ENCODE data around the gene CUL4A. TPM values are rescaled to one million over a fixed set of nuclear protein-coding genes. Genes with fewer than 3 reads are reported as not detected.

The CUL4A gene
- polyA plus RNA-seq, 6 donors from 2014 or later, result 28.9 to 43.7 (median 36.8) TPM

DNA sequence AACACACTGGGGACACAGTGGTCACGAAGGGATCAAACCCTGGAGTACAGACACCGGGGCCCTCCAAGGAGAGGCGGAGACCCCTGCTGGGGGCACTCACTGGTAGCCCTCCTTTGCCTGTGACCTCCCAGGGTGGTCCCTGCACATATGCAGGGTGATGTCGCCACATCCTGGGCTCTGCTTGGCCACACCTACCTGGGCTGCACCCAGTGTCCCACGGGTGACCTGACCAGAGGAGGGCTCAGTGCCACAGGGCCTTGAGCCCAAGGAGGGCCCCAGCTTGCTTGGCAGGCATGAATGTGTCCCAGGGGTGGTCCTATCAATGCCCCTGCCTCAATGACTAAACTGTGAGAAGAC lies 5.1 kb upstream of the CUL4A start:
- ATAC-seq (ENCODE audit: low read depth in 2 of 2) (no peak), DNase-seq (no peak)
- peak overlapping the region in 1 of 6 donors; percentile 74 for H3K27ac Mint-ChIP-seq
- H3K9me3 Mint-ChIP-seq, result no peaks in the 10 kb centered on the region
- H3K27me3 Mint-ChIP-seq, result no peaks in the 10 kb centered on the region
- H3K4me3 Mint-ChIP-seq, result no peak overlapping the region
- H3K4me1 Mint-ChIP-seq, result peaks cover 35 to 49% (median 44%) of the 10 kb centered on the region in 3 donors
- peaks cover 0 to 8% of the 10 kb centered on the region in 2 donors for H3K36me3 Mint-ChIP-seq

GRCh38 chr13:113205428-113205931 lies 3.9 kb upstream of the CUL4A start:
- no peaks in the 10 kb centered on the region for H3K9me3 Mint-ChIP-seq
- H3K4me3 Mint-ChIP-seq, result peak overlapping the region in 4 of 8 donors; percentile 6 to 91 (median 7)
- no peak for DNase-seq
- no peaks in the 10 kb centered on the region for H3K27me3 Mint-ChIP-seq
- H3K36me3 Mint-ChIP-seq, result peaks cover 0 to 3% of the 10 kb centered on the region in 2 donors
- H3K4me1 Mint-ChIP-seq, result peaks cover 39 to 50% (median 44%) of the 10 kb centered on the region in 3 donors
- ATAC-seq (ENCODE audit: low read depth in 2 of 2), result no peak
- H3K27ac Mint-ChIP-seq, result peak overlapping the region in 2 of 6 donors; percentile 8 to 20

GRCh38 chr13:113207460-113207859 lies 2.0 kb upstream of the CUL4A start:
- no peaks in the 10 kb centered on the region for H3K27me3 Mint-ChIP-seq
- peak overlapping the region; percentile 78 to 94 (median 90) for H3K4me3 Mint-ChIP-seq
- H3K9me3 Mint-ChIP-seq, result no peaks in the 10 kb centered on the region
- H3K4me1 Mint-ChIP-seq, result peaks cover 43 to 64% (median 46%) of the 10 kb centered on the region in 3 donors
- no peak for ATAC-seq (ENCODE audit: low read depth in 2 of 2)
- H3K36me3 Mint-ChIP-seq, result peaks cover 0 to 3% of the 10 kb centered on the region in 2 donors
- no peak for DNase-seq
- peak overlapping the region; percentile 8 to 95 (median 86) for H3K27ac Mint-ChIP-seq

- peaks cover 38 to 64% (median 41%) of the 10 kb centered on the region in 3 donors for H3K4me1 Mint-ChIP-seq
- H3K9me3 Mint-ChIP-seq, result no peaks in the 10 kb centered on the region
- H3K27me3 Mint-ChIP-seq, result no peaks in the 10 kb centered on the region
- peaks cover 0 to 3% of the 10 kb centered on the region in 2 donors for H3K36me3 Mint-ChIP-seq
- H3K4me3 Mint-ChIP-seq, result peak overlapping the region; percentile 78 to 94 (median 90)
- ATAC-seq (ENCODE audit: low read depth in 2 of 2), result peak; percentile 3 to 7
- DNase-seq, result no peak
- H3K27ac Mint-ChIP-seq, result peak overlapping the region; percentile 8 to 96 (median 90)
Observed at GRCh38 chr13:113207890-113208420, 1.5 kb upstream of the CUL4A start.

GRCh38 chr13:113208421-113209335 lies 735 bp upstream of the CUL4A start, which contains the start of gene PCID2:
Gene PCID2 (minus strand): TSS chr13:113208669. CDS start chr13:113208634, 35 bp downstream.
- peak within 1 kb of the TSS; percentile 51 to 96 (median 90) for H3K27ac Mint-ChIP-seq
- peak within 1 kb of the TSS; percentile 78 to 94 (median 90) for H3K4me3 Mint-ChIP-seq
- DNase-seq (peak; percentile 91), ATAC-seq (ENCODE audit: low read depth in 2 of 2) (peak; percentile 67 to 75)
- H3K27me3 Mint-ChIP-seq, result no peaks in the 10 kb centered on the region
- no peaks in the 10 kb centered on the region for H3K9me3 Mint-ChIP-seq
- H3K36me3 Mint-ChIP-seq, result peaks cover 0 to 3% of the 10 kb centered on the region in 2 donors
- peaks cover 37 to 61% (median 46%) of the 10 kb centered on the region in 3 donors for H3K4me1 Mint-ChIP-seq

GRCh38 chr13:113209759-113210421 lies 477 bp downstream of the CUL4A start:
- Mint-ChIP-seq H3K27ac (peak overlapping the region; percentile 47 to 94 (median 89)), H3K4me1 (peaks cover 40 to 55% (median 45%) of the 10 kb centered on the region in 3 donors), H3K36me3 (peaks cover 0 to 3% of the 10 kb centered on the region in 2 donors), H3K4me3 (peak overlapping the region; percentile 67 to 92 (median 78)), H3K9me3 (no peaks in the 10 kb centered on the region), H3K27me3 (no peaks in the 10 kb centered on the region)
- ATAC-seq (ENCODE audit: low read depth in 2 of 2), result peak; percentile 62 to 67
- peak; percentile 75 for DNase-seq

GRCh38 chr13:113210833-113211232 lies 1.4 kb downstream of the CUL4A start:
- H3K27me3 Mint-ChIP-seq, result no peaks in the 10 kb centered on the region
- peak overlapping the region in 4 of 6 donors; percentile 40 to 79 (median 46) for H3K27ac Mint-ChIP-seq
- peaks cover 31 to 46% (median 35%) of the 10 kb centered on the region in 3 donors for H3K4me1 Mint-ChIP-seq

DNA sequence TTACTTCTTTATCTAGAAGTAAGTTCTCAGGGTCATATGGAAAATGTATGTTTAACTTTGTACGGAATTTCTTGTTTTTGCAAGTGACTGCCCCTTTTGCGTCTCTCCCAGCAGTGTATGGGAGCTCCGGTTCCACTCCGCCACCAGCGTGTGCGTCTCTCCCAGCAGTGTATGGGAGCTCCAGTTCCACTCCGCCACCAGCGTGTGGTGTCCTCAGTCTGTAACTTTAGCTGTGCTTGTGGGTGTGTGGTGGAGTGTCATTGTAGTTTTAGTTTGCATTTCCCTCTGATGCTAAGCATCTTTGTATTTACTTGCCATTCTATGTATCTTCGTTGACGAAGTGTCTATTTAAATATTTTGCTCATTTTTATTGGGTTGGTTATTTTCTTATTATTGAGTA lies 2.4 kb downstream of the CUL4A start:
- Mint-ChIP-seq H3K27me3 (no peaks in the 10 kb centered on the region), H3K27ac (peak overlapping the region in 3 of 6 donors; percentile 7 to 81 (median 41)), H3K9me3 (no peaks in the 10 kb centered on the region), H3K4me3 (peak overlapping the region in 4 of 8 donors; percentile 57 to 84 (median 76)), H3K36me3 (no peaks in the 10 kb centered on the region), H3K4me1 (peaks cover 26 to 37% (median 29%) of the 10 kb centered on the region in 3 donors)
- ATAC-seq (ENCODE audit: low read depth in 2 of 2) (no peak), DNase-seq (no peak)

More at GRCh38 chr13:113210833-113211232, 1.4 kb downstream of the CUL4A start:
- no peak for DNase-seq
- H3K36me3 Mint-ChIP-seq, result no peaks in the 10 kb centered on the region
- peak overlapping the region in 6 of 8 donors; percentile 69 to 86 (median 76) for H3K4me3 Mint-ChIP-seq
- no peaks in the 10 kb centered on the region for H3K9me3 Mint-ChIP-seq
- ATAC-seq (ENCODE audit: low read depth in 2 of 2), result no peak

- H3K4me1 Mint-ChIP-seq, result peaks cover 15 to 27% (median 24%) of the 10 kb centered on the region in 3 donors
- DNase-seq (no peak), ATAC-seq (ENCODE audit: low read depth in 2 of 2) (no peak)
- H3K4me3 Mint-ChIP-seq, result no peak overlapping the region
- H3K27me3 Mint-ChIP-seq, result no peaks in the 10 kb centered on the region
- peak overlapping the region in 1 of 6 donors; percentile 4 for H3K27ac Mint-ChIP-seq
- H3K9me3 Mint-ChIP-seq, result no peaks in the 10 kb centered on the region
- H3K36me3 Mint-ChIP-seq, result no peaks in the 10 kb centered on the region
Observed at GRCh38 chr13:113216254-113217048, 7.0 kb downstream of the CUL4A start.

DNA sequence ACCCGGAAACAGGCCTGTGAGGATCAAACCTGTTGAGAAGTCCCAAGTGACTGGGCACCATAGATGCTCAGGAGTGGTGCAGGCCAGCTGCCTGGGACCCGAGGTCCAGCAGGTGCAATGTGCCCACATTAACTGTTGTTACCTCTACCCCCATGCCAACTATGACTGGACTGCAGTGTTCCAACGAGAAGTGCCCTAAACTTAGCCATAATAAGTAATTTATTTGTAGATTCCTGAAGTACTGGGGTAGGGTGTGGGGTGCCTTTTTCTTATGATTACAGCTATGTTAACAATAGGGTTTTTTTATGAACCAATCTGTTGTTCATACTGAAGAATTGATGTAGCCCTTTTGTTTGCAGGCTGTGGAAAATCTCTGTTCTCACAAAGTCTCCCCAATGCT lies 9.2 kb downstream of the CUL4A start:
- ATAC-seq (ENCODE audit: low read depth in 2 of 2) (no peak), DNase-seq (no peak)
- no peaks in the 10 kb centered on the region for H3K9me3 Mint-ChIP-seq
- peaks cover 18 to 24% (median 19%) of the 10 kb centered on the region in 3 donors for H3K4me1 Mint-ChIP-seq
- H3K27ac Mint-ChIP-seq, result no peak overlapping the region
- peaks cover 7% of the 10 kb centered on the region in 2 donors for H3K36me3 Mint-ChIP-seq
- H3K27me3 Mint-ChIP-seq, result no peaks in the 10 kb centered on the region
- H3K4me3 Mint-ChIP-seq, result no peak overlapping the region

DNA sequence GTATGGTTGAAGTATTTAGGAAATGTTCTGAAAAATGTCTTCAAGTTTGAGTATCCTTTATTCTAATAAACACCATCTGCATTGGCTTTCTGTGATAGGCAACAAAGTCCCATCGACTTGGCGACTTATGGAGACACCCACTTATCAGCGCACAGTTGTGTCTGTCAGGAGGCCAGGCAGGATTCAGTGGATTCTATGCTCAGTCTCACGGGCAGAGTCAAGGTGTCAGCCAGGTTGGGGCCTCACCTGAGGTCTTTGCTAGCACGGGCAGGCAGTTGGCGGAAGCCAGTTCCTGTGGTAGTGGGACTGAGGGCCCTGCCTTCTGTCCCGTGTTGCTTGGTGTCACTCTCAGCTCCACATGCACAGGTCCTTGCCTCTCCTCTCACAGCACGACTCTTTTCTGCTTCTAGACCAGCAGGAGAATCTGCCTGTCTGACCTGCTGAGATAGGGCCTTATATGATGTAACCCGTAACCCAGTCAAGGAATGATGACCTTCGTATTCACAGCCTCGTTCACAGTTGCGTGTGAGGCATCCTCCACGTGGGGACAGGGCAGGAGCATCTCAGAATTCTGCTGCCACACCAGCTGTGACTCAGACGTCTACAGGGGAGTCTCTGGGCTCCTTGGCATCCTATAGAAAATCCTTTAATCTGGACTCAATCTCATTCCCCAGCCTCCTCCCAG lies 10.0 kb downstream of the CUL4A start:
- ATAC-seq (ENCODE audit: low read depth in 2 of 2) (no peak), DNase-seq (no peak)
- peak overlapping the region in 2 of 6 donors; percentile 21 to 62 for H3K27ac Mint-ChIP-seq
- H3K36me3 Mint-ChIP-seq, result peaks cover 7 to 8% of the 10 kb centered on the region in 2 donors
- no peak overlapping the region for H3K4me3 Mint-ChIP-seq
- peaks cover 16 to 20% (median 18%) of the 10 kb centered on the region in 3 donors for H3K4me1 Mint-ChIP-seq
- no peaks in the 10 kb centered on the region for H3K9me3 Mint-ChIP-seq
- no peaks in the 10 kb centered on the region for H3K27me3 Mint-ChIP-seq

DNA sequence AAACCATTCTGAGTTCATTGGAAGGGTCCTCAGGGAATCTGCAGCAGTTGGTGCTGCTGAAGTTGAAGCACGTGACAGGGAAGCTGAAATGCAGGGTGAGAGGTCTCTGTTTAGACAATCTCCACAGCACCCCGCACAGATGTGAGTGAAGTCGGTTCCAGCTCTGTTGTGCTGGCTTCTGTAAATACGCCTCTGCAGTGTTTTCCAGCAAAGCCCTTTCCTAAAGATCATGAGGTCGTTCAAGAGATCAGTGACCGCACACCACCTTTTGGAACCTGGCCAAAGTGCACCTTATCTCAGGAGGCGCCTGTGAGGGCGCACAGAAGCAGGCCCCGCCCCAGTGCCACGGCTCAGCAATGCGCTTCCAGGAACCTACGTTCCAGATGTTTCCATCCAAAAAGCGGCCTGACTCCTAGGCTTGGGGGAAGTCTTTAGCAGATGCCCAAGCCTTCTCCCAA lies 10.8 kb downstream of the CUL4A start:
- H3K27me3 Mint-ChIP-seq, result no peaks in the 10 kb centered on the region
- DNase-seq (no peak), ATAC-seq (ENCODE audit: low read depth in 2 of 2) (no peak)
- no peak overlapping the region for H3K4me3 Mint-ChIP-seq
- peak overlapping the region in 1 of 6 donors; percentile 59 for H3K27ac Mint-ChIP-seq
- peaks cover 16 to 20% (median 18%) of the 10 kb centered on the region in 3 donors for H3K4me1 Mint-ChIP-seq
- peaks cover 7 to 15% of the 10 kb centered on the region in 2 donors for H3K36me3 Mint-ChIP-seq
- H3K9me3 Mint-ChIP-seq, result no peaks in the 10 kb centered on the region

All from naive B cell (primary cell).